ENCODE measurements around the gene MRFAP1L1.

DNA sequence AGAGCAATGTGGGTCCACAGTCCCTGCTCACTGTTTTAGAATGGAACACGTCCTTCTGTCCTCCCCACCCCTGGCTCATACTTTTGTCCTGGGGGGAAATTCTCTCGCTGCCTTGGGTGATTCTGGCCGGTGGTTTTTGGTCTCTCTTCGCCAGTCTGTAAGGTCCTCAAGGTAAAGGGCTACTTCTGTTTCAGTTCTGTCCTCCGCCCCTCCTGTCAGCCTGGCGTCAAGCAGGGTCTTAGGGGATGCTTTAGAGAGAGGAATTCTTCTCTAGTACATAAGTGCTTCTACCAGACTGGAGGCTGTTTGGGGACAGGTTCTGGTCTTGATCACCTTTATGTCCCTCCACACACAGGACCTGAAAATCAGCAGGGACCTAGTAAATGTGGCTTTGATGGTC, 617 bp upstream of the MRFAP1L1 start:
- TF ChIP-seq, protein P1, sequence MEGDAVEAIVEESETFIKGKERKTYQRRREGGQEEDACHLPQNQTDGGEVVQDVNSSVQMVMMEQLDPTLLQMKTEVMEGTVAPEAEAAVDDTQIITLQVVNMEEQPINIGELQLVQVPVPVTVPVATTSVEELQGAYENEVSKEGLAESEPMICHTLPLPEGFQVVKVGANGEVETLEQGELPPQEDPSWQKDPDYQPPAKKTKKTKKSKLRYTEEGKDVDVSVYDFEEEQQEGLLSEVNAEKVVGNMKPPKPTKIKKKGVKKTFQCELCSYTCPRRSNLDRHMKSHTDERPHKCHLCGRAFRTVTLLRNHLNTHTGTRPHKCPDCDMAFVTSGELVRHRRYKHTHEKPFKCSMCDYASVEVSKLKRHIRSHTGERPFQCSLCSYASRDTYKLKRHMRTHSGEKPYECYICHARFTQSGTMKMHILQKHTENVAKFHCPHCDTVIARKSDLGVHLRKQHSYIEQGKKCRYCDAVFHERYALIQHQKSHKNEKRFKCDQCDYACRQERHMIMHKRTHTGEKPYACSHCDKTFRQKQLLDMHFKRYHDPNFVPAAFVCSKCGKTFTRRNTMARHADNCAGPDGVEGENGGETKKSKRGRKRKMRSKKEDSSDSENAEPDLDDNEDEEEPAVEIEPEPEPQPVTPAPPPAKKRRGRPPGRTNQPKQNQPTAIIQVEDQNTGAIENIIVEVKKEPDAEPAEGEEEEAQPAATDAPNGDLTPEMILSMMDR (tag by site-specific recombination; IDR thresholded peaks at IDR 0.05), result no peak
- TF ChIP-seq ZBTB21 (tag by site-specific recombination; IDR thresholded peaks at IDR 0.05) (no peak), ZNF155 (tag by site-specific recombination; IDR thresholded peaks at IDR 0.05) (no peak), OSR2 (tag by site-specific recombination; IDR thresholded peaks at IDR 0.05) (no peak)
- TF ChIP-seq, protein P2, sequence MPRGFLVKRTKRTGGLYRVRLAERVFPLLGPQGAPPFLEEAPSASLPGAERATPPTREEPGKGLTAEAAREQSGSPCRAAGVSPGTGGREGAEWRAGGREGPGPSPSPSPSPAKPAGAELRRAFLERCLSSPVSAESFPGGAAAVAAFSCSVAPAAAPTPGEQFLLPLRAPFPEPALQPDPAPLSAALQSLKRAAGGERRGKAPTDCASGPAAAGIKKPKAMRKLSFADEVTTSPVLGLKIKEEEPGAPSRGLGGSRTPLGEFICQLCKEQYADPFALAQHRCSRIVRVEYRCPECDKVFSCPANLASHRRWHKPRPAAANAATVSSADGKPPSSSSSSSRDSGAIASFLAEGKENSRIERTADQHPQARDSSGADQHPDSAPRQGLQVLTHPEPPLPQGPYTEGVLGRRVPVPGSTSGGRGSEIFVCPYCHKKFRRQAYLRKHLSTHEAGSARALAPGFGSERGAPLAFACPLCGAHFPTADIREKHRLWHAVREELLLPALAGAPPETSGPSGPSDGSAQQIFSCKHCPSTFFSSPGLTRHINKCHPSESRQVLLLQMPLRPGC (tag by site-specific recombination; IDR thresholded peaks at IDR 0.05), result no peak

All from HEK293 (cell line).